B cell (primary cell): ENCODE measurements around the gene SPEM3. TPM values are rescaled to one million over a fixed set of nuclear protein-coding genes. Genes with fewer than 3 reads are reported as not detected.

ENCODE experiments used
- ATAC-seq: fragments of 200-7000 bp; cut with Tn5 transposase; one replicate; pipeline ENCODE4 v1.10.0; 2021; ENCODE audit warnings: low read depth, mild to moderate bottlenecking, moderate number of reproducible peaks, moderate library complexity
- CTCF ChIA-PET: fragments of 350-600 bp; sonication (Branson Sonifier 250); formaldehyde crosslinking; loops from one replicate; lab custom pipeline; 2021; ENCODE audit warnings: antibody characterized with exemption, inconsistent platforms; lab: Charles Lee
- POLR2A ChIA-PET: fragments of 350-600 bp; sonication (Branson Sonifier 250); formaldehyde crosslinking; loops from one replicate; lab custom pipeline; 2021; ENCODE audit warnings: antibody characterized with exemption; lab: Charles Lee
- DNase-seq: peaks from one replicate; pipeline ENCODE4 v3.0.0; 2013
- H2AFZ ChIP-seq: 2 replicates; pipeline ENCODE4 v1.6.1; 2012; ENCODE audit warnings: mild to moderate bottlenecking, low read depth, low read length; ENCODE audit not compliant: insufficient read depth, poor library complexity, severe bottlenecking
- H3K27ac ChIP-seq, 2 donors: 1 replicate in 1 of 2; 2 replicates in 1 of 2; pipeline ENCODE4 v1.5.1; 2012 to 2013; ENCODE audit warnings: low read length in 2 of 2, mild to moderate bottlenecking in 2 of 2, moderate library complexity in 1 of 2
- H3K27me3 ChIP-seq, 4 experiments: fragments of 200-600 bp in 1 of 4; sonication (generic) in 1 of 4; replicated peaks in 1 of 4; 1 replicate in 2 of 4; 2 replicates in 2 of 4; pipeline versions ENCODE4 v1.6.1 to v1.7.0; 2013 to 2016; ENCODE audit warnings: low read length in 3 of 4, mild to moderate bottlenecking in 2 of 4, mixed read lengths in 1 of 4, moderate library complexity in 1 of 4; ENCODE audit not compliant: insufficient read depth in 4 of 4, control insufficient read depth in 3 of 4; ENCODE audit errors: control extremely low read depth in 1 of 4
- H3K36me3 ChIP-seq, 2 experiments: replicated peaks in 1 of 2; 1 replicate in 1 of 2; 2 replicates in 1 of 2; pipeline versions ENCODE4 v1.6.1 to v1.7.1; 2013; ENCODE audit warnings: low read length in 1 of 2; ENCODE audit not compliant: insufficient read depth in 2 of 2, control insufficient read depth in 1 of 2; ENCODE audit errors: control extremely low read depth in 1 of 2, extremely low read depth in 1 of 2
- H3K4me1 ChIP-seq, 2 donors: fragments of 200-600 bp in 1 of 2; sonication (generic) in 1 of 2; 1 replicate in 1 of 2; 2 replicates in 1 of 2; pipeline versions ENCODE4 v1.5.1 to v1.6.1; 2013 to 2017; ENCODE audit warnings: low read length in 2 of 2; ENCODE audit not compliant: control insufficient read depth in 2 of 2, insufficient read depth in 2 of 2
- H3K4me2 ChIP-seq: replicated peaks from 2 replicates; pipeline ENCODE3; 2012; ENCODE audit warnings: mild to moderate bottlenecking, low read depth, low read length; ENCODE audit not compliant: poor library complexity, severe bottlenecking
- H3K4me3 ChIP-seq, 5 experiments: fragments of 200-600 bp in 1 of 5; sonication (generic) in 1 of 5; 1 replicate in 3 of 5; 2 replicates in 2 of 5; pipeline versions ENCODE4 v1.5.1 to v1.7.0; 2011 to 2016; ENCODE audit warnings: low read length in 4 of 5, mild to moderate bottlenecking in 4 of 5, low read depth in 2 of 5, control low read depth in 1 of 5, moderate library complexity in 1 of 5; ENCODE audit not compliant: insufficient read depth in 1 of 5; ENCODE audit errors: control extremely low read depth in 1 of 5, extremely low read depth in 1 of 5
- H3K79me2 ChIP-seq: fragments of 200-600 bp; sonication (generic); one replicate; pipeline ENCODE4 v1.6.0; 2016; ENCODE audit warnings: low read length; ENCODE audit not compliant: control insufficient read depth, insufficient read depth
- H3K9ac ChIP-seq: fragments of 200-600 bp; sonication (generic); 2 replicates; pipeline ENCODE4 v1.6.1; 2017; ENCODE audit warnings: mild to moderate bottlenecking, low read length, moderate library complexity
- H3K9me3 ChIP-seq, 3 donors: one replicate each; pipeline versions ENCODE4 v1.6.1 to v1.7.1; 2013; ENCODE audit warnings: low read length in 2 of 3; ENCODE audit not compliant: control insufficient read depth in 2 of 3, insufficient read depth in 1 of 3; ENCODE audit errors: control extremely low read depth in 1 of 3
- H4K20me1 ChIP-seq: 2 replicates; pipeline ENCODE4 v1.6.0; 2012; ENCODE audit warnings: mild to moderate bottlenecking, low read length; ENCODE audit not compliant: insufficient read depth, control insufficient read depth, poor library complexity, severe bottlenecking
- H3K27ac Mint-ChIP-seq: one replicate; pipeline ENCODE4 v1.8.0; 2021; ENCODE audit warnings: mixed read lengths
- H3K27me3 Mint-ChIP-seq: one replicate; pipeline ENCODE4 v1.8.0; 2021; ENCODE audit warnings: mixed read lengths
- H3K4me1 Mint-ChIP-seq: one replicate; pipeline ENCODE4 v1.8.0; 2021; ENCODE audit warnings: mixed read lengths
- H3K4me3 Mint-ChIP-seq: one replicate; pipeline ENCODE4 v1.8.0; 2021; ENCODE audit warnings: mixed read lengths
- H3K9me3 Mint-ChIP-seq: one replicate; pipeline ENCODE4 v1.8.0; 2022; ENCODE audit warnings: mixed read lengths; ENCODE audit not compliant: insufficient read depth
- EZH2 ChIP-seq: IDR thresholded peaks from 2 replicates; pipeline ENCODE4 v1.6.1; 2012; ENCODE audit warnings: borderline replicate concordance, low read depth, mild to moderate bottlenecking, moderate library complexity, low read length; ENCODE audit not compliant: insufficient read depth, poor library complexity, severe bottlenecking
- WGBS: methylation state at CpG from one replicate; pipeline ENCODE4 v1.1.5; 2013; ENCODE audit warnings: missing lambda C conversion rate; ENCODE audit not compliant: insufficient coverage; 5-methylcytosine and 5-hydroxymethylcytosine counted together
- intact Hi-C: fragments of 100-400 bp; cut with micrococcal nuclease; formaldehyde crosslinking; loops from one replicate; pipeline ENCODE4 v1.10.0; 2022
- polyA plus RNA-seq: library from polyadenylated mRNA; depleted of rRNA; stranded (reverse); fragments of >200 nt; gene quantifications from 2 replicates; pipeline ENCODE4 v1.2.3, GENCODE V29; 2012
- total RNA-seq, 2 donors: library from RNA; stranded (reverse); fragments of 120-200 nt in 1 of 2; gene quantifications; 1 replicate in 1 of 2; 2 replicates in 1 of 2; pipeline versions ENCODE4 v1.2.3 to v1.2.4, GENCODE V29; 2013 to 2022
- TF ChIP-seq, protein P1 (sequence below): fragments of 200-600 bp; IDR thresholded peaks from one replicate; pipeline ENCODE4 v1.8.0; 2022; ENCODE audit warnings: antibody characterized with exemption, mild to moderate bottlenecking

Gene SPEM3
- total and polyA plus RNA-seq, 2 donors (not counting 1 experiment from before 2014, with no cell fraction given): not detected

DNA sequence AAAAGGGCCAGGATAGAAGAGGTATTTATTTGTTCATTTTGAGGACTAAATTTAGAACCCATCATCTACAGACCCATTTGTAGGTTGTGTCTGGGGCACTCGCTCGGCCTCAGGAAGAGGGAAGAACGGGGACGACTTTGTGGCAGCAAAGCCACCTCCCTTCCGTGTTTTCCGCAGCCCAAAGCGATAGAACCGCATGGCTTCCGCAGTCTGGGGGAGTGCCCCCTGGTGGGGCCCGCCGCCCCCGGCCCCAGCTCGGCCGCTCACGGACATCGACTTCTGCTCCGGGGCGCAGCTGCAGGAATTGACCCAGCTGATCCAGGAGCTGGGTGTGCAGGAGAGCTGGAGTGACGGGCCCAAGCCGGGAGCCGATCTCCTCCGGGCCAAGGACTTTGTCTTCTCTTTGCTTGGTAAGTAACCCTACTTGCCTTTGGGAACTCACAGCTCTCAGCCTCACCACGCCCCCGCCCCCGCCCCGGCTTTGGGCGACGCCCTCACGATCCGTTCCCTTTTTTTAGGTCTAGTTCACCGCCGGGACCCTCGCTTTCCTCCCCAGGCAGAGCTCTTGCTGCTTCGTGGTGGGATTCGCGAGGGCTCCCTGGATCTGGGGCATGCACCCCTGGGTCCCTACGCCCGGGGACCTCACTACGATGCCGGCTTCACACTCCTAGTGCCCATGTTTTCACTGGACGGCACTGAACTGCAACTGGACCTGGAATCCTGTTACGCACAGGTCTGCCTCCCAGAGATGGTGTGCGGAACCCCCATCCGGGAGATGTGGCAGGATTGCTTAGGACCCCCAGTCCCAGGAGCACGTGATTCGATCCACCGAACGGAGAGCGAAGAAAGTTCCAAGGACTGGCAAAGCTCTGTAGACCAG, 7.3 kb downstream of the SPEM3 start:
- H2AFZ ChIP-seq: peak overlapping the region; percentile 83
- peak overlapping the region; percentile 93 for H3K4me2 ChIP-seq
- H3K79me2 ChIP-seq: peaks cover 27% of the 10 kb centered on the region
- ChIA-PET POLR2A (interaction anchor here (0.8 to 3.2 kb wide), 17 partner anchors 8 to 251 kb away, joined by 3 to 27 read pairs (median 4); partner anchors contain the start of genes GPS2, MPDU1, POLR2A and SENP3), CTCF (interaction anchor here (0.8 to 4.2 kb wide), 38 partner anchors 10 to 390 kb away, joined by 3 to 43 read pairs (median 6); partner anchors contain the start of genes ACAP1, CD68, CHRNB1 and MPDU1)
- peaks cover 0 to 31% (median 20%) of the 10 kb centered on the region in 4 experiments for H3K27me3 ChIP-seq
- H3K9me3 Mint-ChIP-seq: no peaks in the 10 kb centered on the region
- no peak for TF ChIP-seq EZH2
- TF ChIP-seq, protein P1, sequence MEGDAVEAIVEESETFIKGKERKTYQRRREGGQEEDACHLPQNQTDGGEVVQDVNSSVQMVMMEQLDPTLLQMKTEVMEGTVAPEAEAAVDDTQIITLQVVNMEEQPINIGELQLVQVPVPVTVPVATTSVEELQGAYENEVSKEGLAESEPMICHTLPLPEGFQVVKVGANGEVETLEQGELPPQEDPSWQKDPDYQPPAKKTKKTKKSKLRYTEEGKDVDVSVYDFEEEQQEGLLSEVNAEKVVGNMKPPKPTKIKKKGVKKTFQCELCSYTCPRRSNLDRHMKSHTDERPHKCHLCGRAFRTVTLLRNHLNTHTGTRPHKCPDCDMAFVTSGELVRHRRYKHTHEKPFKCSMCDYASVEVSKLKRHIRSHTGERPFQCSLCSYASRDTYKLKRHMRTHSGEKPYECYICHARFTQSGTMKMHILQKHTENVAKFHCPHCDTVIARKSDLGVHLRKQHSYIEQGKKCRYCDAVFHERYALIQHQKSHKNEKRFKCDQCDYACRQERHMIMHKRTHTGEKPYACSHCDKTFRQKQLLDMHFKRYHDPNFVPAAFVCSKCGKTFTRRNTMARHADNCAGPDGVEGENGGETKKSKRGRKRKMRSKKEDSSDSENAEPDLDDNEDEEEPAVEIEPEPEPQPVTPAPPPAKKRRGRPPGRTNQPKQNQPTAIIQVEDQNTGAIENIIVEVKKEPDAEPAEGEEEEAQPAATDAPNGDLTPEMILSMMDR: peak; percentile 46
- H3K36me3 ChIP-seq: no peaks in the 10 kb centered on the region
- peak overlapping the region; percentile 80 to 82 for H3K27ac ChIP-seq
- ATAC-seq (peak; percentile 29), DNase-seq (no peak)
- intact Hi-C loops: loop anchor here (1.0 to 5.0 kb wide), 11 partner anchors 19 to 1949 kb away; partner anchors contain the start of genes DERL2, ELP5, MIS12 and POLR2A
- peaks cover 47 to 52% of the 10 kb centered on the region in 2 donors for H3K4me1 ChIP-seq
- H3K9ac ChIP-seq: peak overlapping the region; percentile 81
- H3K27ac Mint-ChIP-seq: peak overlapping the region; percentile 94
- H3K4me3 Mint-ChIP-seq: peak overlapping the region; percentile 96
- H3K27me3 Mint-ChIP-seq: peaks cover 24% of the 10 kb centered on the region
- H3K4me1 Mint-ChIP-seq: peaks cover 46% of the 10 kb centered on the region
- WGBS: 13% methylated on average over 47 of the region's 49 CpGs
- H3K4me3 ChIP-seq: peak overlapping the region; percentile 77 to 93 (median 79)
- H4K20me1 ChIP-seq: peaks cover 49% of the 10 kb centered on the region
- peaks cover 0 to 30% (median 0%) of the 10 kb centered on the region in 3 donors for H3K9me3 ChIP-seq
